ENCODE data around the gene ESRRG.

Gene ESRRG

DNA sequence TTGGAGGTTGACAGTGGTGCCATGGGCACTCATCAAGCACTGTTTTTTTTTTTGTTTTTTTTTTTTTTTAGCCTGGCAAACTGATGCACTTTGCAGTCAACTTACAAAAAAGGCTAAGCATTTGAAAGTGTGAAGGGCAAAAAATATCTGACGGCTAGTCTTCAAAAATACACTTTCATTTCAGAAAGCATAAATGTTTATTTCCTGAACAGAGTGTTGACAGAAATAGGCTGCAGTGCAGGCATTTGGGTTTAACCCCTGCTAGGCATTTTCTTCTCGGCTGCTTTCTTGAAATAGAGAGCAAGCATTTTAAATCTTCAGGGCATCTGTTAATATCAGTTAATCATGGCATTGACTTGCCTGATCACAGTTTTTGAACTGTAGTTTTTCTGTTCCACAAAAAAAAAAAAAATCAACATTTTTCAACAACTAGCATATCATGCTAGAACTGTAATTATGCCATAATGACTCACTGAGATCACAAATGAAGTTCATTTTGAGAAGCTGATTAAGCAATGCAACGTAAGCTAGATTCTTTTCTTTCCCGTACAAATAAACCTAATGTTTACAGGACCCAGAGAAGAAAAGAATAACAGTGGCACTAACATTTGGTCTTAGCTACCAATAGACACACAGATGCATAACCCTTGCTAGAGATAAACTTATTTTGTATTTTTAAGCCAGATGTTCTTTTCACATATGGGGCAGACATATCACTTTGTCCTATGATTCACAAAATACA lies 199.6 kb downstream of the ESRRG start:
- H3K36me3 ChIP-seq (ENCODE audit: insufficient read depth, low read depth, low read length), result no peaks in the 10 kb centered on the region
- no peaks in the 10 kb centered on the region for H3K27me3 ChIP-seq (ENCODE audit: insufficient read depth, low read length)
- H3K27ac ChIP-seq (ENCODE audit: low read length), result no peak overlapping the region
- H3K9ac ChIP-seq (ENCODE audit: low read depth, low read length), result no peak overlapping the region
- no peaks in the 10 kb centered on the region for H3K9me3 ChIP-seq (ENCODE audit: insufficient read depth, low read depth, low read length)
- no peaks in the 10 kb centered on the region for H3K4me1 ChIP-seq (ENCODE audit: insufficient read depth, low read length)
- no peak overlapping the region for H3K4me3 ChIP-seq (ENCODE audit: low read length)

GRCh38 chr1:216523043-216523442 lies 200.2 kb downstream of the ESRRG start:
- Histone ChIP-seq H3K27ac (ENCODE audit: low read length) (no peak overlapping the region), H3K9me3 (ENCODE audit: insufficient read depth, low read depth, low read length) (no peaks in the 10 kb centered on the region), H3K4me3 (ENCODE audit: low read length) (no peak overlapping the region), H3K36me3 (ENCODE audit: insufficient read depth, low read depth, low read length) (no peaks in the 10 kb centered on the region), H3K27me3 (ENCODE audit: insufficient read depth, low read length) (no peaks in the 10 kb centered on the region), H3K9ac (ENCODE audit: low read depth, low read length) (no peak overlapping the region), H3K4me1 (ENCODE audit: insufficient read depth, low read length) (no peaks in the 10 kb centered on the region)

- Histone ChIP-seq H3K4me3 (ENCODE audit: low read length) (no peak overlapping the region), H3K4me1 (ENCODE audit: insufficient read depth, low read length) (no peaks in the 10 kb centered on the region), H3K27me3 (ENCODE audit: insufficient read depth, low read length) (no peaks in the 10 kb centered on the region), H3K27ac (ENCODE audit: low read length) (no peak overlapping the region), H3K9ac (ENCODE audit: low read depth, low read length) (no peak overlapping the region), H3K36me3 (ENCODE audit: insufficient read depth, low read depth, low read length) (no peaks in the 10 kb centered on the region), H3K9me3 (ENCODE audit: insufficient read depth, low read depth, low read length) (no peaks in the 10 kb centered on the region)
These were observed 201.8 kb downstream of the ESRRG start for GRCh38 chr1:216521477-216521876.

- Histone ChIP-seq H3K4me1 (ENCODE audit: insufficient read depth, low read length) (no peaks in the 10 kb centered on the region), H3K27me3 (ENCODE audit: insufficient read depth, low read length) (no peaks in the 10 kb centered on the region), H3K9ac (ENCODE audit: low read depth, low read length) (no peak overlapping the region), H3K27ac (ENCODE audit: low read length) (no peak overlapping the region), H3K4me3 (ENCODE audit: low read length) (no peak overlapping the region), H3K9me3 (ENCODE audit: insufficient read depth, low read depth, low read length) (no peaks in the 10 kb centered on the region), H3K36me3 (ENCODE audit: insufficient read depth, low read depth, low read length) (no peaks in the 10 kb centered on the region)
These were observed 204.2 kb downstream of the ESRRG start for GRCh38 chr1:216518844-216519627.

- peaks cover 8% of the 10 kb centered on the region; the same call in 1 of the 2 replicates for H3K4me1 ChIP-seq (ENCODE audit: insufficient read depth, low read length)
- no peak overlapping the region for H3K4me3 ChIP-seq (ENCODE audit: low read length)
- H3K9ac ChIP-seq (ENCODE audit: low read depth, low read length), result no peak overlapping the region
- no peak overlapping the region for H3K27ac ChIP-seq (ENCODE audit: low read length)
- no peaks in the 10 kb centered on the region for H3K27me3 ChIP-seq (ENCODE audit: insufficient read depth, low read length)
- H3K9me3 ChIP-seq (ENCODE audit: insufficient read depth, low read depth, low read length), result no peaks in the 10 kb centered on the region
- H3K36me3 ChIP-seq (ENCODE audit: insufficient read depth, low read depth, low read length), result no peaks in the 10 kb centered on the region
These were observed 220.6 kb downstream of the ESRRG start for GRCh38 chr1:216502528-216503162.

DNA sequence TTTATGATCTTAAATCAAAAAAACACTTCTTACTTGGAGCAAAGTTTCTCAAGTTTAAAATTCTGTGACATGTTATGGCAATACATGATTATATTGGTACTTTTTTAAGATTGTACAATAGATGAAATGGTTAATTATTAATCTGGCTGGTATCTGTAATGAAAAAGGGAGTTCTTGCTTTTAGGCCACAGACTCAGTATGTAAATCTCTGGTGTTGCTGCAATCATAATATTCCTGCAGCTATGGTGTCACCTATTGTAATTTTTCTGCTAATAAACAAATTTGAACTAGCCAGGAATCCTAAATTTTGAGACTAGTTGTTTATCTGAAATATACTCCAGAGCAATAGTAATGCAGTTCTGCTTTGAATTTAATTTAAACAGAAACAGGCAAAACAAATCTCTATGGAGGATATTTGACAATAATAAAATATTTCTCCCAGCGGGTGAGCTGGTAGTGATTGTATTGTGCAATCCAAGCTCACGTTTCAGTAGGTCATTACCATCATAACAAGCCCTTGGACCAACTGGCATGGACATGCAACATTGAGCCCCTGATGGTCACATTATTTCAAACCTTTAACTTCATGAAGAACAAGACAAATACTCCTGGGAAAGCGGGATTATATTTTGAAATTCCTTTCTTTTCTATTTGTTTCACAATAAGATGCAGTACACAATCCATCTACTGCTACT lies 222.8 kb downstream of the ESRRG start:
- no peak overlapping the region for H3K4me3 ChIP-seq (ENCODE audit: low read length)
- H3K27me3 ChIP-seq (ENCODE audit: insufficient read depth, low read length), result no peaks in the 10 kb centered on the region
- no peak overlapping the region for H3K9ac ChIP-seq (ENCODE audit: low read depth, low read length)
- peaks cover 8% of the 10 kb centered on the region; the same call in 1 of the 2 replicates for H3K4me1 ChIP-seq (ENCODE audit: insufficient read depth, low read length)
- no peaks in the 10 kb centered on the region for H3K9me3 ChIP-seq (ENCODE audit: insufficient read depth, low read depth, low read length)
- no peak overlapping the region for H3K27ac ChIP-seq (ENCODE audit: low read length)
- H3K36me3 ChIP-seq (ENCODE audit: insufficient read depth, low read depth, low read length), result no peaks in the 10 kb centered on the region

- H3K9me3 ChIP-seq (ENCODE audit: insufficient read depth, low read depth, low read length), result no peaks in the 10 kb centered on the region
- H3K4me1 ChIP-seq (ENCODE audit: insufficient read depth, low read length), result peaks cover 8% of the 10 kb centered on the region; the same call in 1 of the 2 replicates
- H3K4me3 ChIP-seq (ENCODE audit: low read length), result no peak overlapping the region
- H3K27ac ChIP-seq (ENCODE audit: low read length), result no peak overlapping the region
- no peaks in the 10 kb centered on the region for H3K36me3 ChIP-seq (ENCODE audit: insufficient read depth, low read depth, low read length)
- no peaks in the 10 kb centered on the region for H3K27me3 ChIP-seq (ENCODE audit: insufficient read depth, low read length)
- H3K9ac ChIP-seq (ENCODE audit: low read depth, low read length), result no peak overlapping the region
These were observed 223.5 kb downstream of the ESRRG start for GRCh38 chr1:216499581-216500272.

- peaks cover 8% of the 10 kb centered on the region; the same call in 1 of the 2 replicates for H3K4me1 ChIP-seq (ENCODE audit: insufficient read depth, low read length)
- no peaks in the 10 kb centered on the region for H3K9me3 ChIP-seq (ENCODE audit: insufficient read depth, low read depth, low read length)
- H3K27me3 ChIP-seq (ENCODE audit: insufficient read depth, low read length), result no peaks in the 10 kb centered on the region
These were observed 225.0 kb downstream of the ESRRG start for GRCh38 chr1:216498277-216498676.

GRCh38 chr1:216485042-216485441 lies 238.2 kb downstream of the ESRRG start:
- H3K4me3 ChIP-seq (ENCODE audit: low read length), result no peak overlapping the region
- no peaks in the 10 kb centered on the region for H3K36me3 ChIP-seq (ENCODE audit: insufficient read depth, low read depth, low read length)
- no peak overlapping the region for H3K9ac ChIP-seq (ENCODE audit: low read depth, low read length)
- H3K9me3 ChIP-seq (ENCODE audit: insufficient read depth, low read depth, low read length), result no peaks in the 10 kb centered on the region
- H3K27me3 ChIP-seq (ENCODE audit: insufficient read depth, low read length), result no peaks in the 10 kb centered on the region
- H3K27ac ChIP-seq (ENCODE audit: low read length), result no peak overlapping the region
- H3K4me1 ChIP-seq (ENCODE audit: insufficient read depth, low read length), result no peaks in the 10 kb centered on the region

More at GRCh38 chr1:216498277-216498676, 225.0 kb downstream of the ESRRG start:
- Histone ChIP-seq H3K27ac (ENCODE audit: low read length) (no peak overlapping the region), H3K36me3 (ENCODE audit: insufficient read depth, low read depth, low read length) (no peaks in the 10 kb centered on the region), H3K4me3 (ENCODE audit: low read length) (no peak overlapping the region), H3K9ac (ENCODE audit: low read depth, low read length) (no peak overlapping the region)

DNA sequence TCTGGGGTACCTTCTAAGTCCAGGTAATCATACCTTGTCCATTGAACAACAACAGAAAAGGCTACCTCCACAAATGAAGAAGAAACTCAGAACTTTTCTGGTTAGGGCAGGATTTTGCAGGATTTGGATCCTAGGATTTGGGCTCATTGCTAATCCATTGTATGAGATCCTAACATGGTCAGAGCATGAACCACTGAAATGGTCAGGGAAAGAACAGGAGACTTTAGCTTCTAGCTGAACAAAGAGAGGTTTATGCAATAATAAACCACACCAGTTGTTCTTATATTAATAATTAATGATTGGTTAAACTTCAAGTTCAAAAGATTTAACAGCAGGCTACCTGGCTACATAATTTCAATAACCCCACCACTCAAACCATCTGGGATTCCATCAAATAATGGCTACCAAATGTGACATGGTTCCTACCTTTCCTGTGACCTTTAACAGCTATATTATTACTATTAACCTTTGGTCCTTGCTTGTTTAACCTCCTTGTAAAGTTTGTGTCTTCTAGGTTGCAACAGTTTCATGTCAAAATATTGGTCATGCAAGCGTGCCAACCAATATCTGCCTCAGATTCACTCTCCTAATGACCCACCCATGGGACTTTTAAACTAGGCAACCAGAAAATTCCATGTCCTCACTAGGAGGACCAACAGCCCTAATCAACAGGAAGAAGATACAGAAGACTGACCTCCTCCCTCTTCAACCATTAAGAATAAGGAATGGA lies 239.4 kb downstream of the ESRRG start:
- Histone ChIP-seq H3K4me1 (ENCODE audit: insufficient read depth, low read length) (no peaks in the 10 kb centered on the region), H3K27me3 (ENCODE audit: insufficient read depth, low read length) (no peaks in the 10 kb centered on the region), H3K36me3 (ENCODE audit: insufficient read depth, low read depth, low read length) (no peaks in the 10 kb centered on the region), H3K4me3 (ENCODE audit: low read length) (no peak overlapping the region), H3K9ac (ENCODE audit: low read depth, low read length) (no peak overlapping the region), H3K27ac (ENCODE audit: low read length) (no peak overlapping the region), H3K9me3 (ENCODE audit: insufficient read depth, low read depth, low read length) (no peaks in the 10 kb centered on the region)

Measured in iPS-20b (cell line).